Right atrium auricular region (tissue), 2 donors: ENCODE results near the gene ZNF296. TPM values are rescaled to one million over a fixed set of nuclear protein-coding genes. Genes with fewer than 3 reads are reported as not detected.

ENCODE experiments used
- DNase-seq: peaks from one replicate; pipeline ENCODE4 v3.0.0-alpha.2; 2019; ENCODE audit warnings: low spot score
- H3K27ac ChIP-seq, 2 donors: fragments of 200-600 bp; sonication (generic); 1 replicate in 1 of 2; 2 replicates in 1 of 2; pipeline ENCODE4 v1.5.1; 2016 to 2019
- H3K27me3 ChIP-seq, 2 donors: fragments of 200-600 bp; sonication (generic); one replicate each; pipeline versions ENCODE4 v1.5.1 to v1.6.0; 2017 to 2019
- H3K36me3 ChIP-seq: fragments of 200-600 bp; sonication (generic); one replicate; pipeline ENCODE4 v1.5.1; 2016
- H3K4me1 ChIP-seq, 2 donors: fragments of 200-600 bp; sonication (generic); one replicate each; pipeline versions ENCODE4 v1.5.1 to v1.6.0; 2017 to 2019
- H3K4me3 ChIP-seq, 2 donors: fragments of 200-600 bp; sonication (generic); 1 replicate in 1 of 2; 2 replicates in 1 of 2; pipeline ENCODE4 v1.5.1; 2017 to 2019; ENCODE audit warnings: mild to moderate bottlenecking in 1 of 2, moderate library complexity in 1 of 2
- H3K9me3 ChIP-seq, 2 donors: fragments of 200-600 bp; sonication (generic); one replicate each; pipeline ENCODE4 v1.5.1; 2019
- CTCF ChIP-seq, 2 donors: fragments of 200-600 bp; sonication (generic); IDR thresholded peaks; one replicate each; pipeline ENCODE4 v1.5.1; 2019; ENCODE audit warnings: antibody characterized with exemption in 2 of 2
- total RNA-seq, 2 donors: library from RNA; depleted of rRNA; stranded (reverse); fragments of >200 nt; gene quantifications; one replicate each; pipeline ENCODE4 v1.1.0, GENCODE V29; 2016

The ZNF296 gene
- total RNA-seq, 2 donors from 2014 or later = 0.43 TPM; not detected in 1

GRCh38 chr19:45094137-45094536, 17.9 kb upstream of the ZNF296 start:
- no peak for TF ChIP-seq CTCF (IDR thresholded peaks at IDR 0.05)
- H3K4me3 ChIP-seq = peak overlapping the region; percentile 69 to 97
- H3K27me3 ChIP-seq = no peaks in the 10 kb centered on the region
- H3K36me3 ChIP-seq = peaks cover 8% of the 10 kb centered on the region
- H3K27ac ChIP-seq = peak overlapping the region in 1 of 2 donors; percentile 85
- DNase-seq = no peak
- H3K4me1 ChIP-seq = peaks cover 0 to 70% of the 10 kb centered on the region in 2 donors
- no peaks in the 10 kb centered on the region for H3K9me3 ChIP-seq

GRCh38 chr19:45092747-45093678, 16.7 kb upstream of the ZNF296 start, which contains the start of gene PPP1R37:
Gene PPP1R37 (plus strand): TSS chr19:45093179. CDS start chr19:45093326, 147 bp downstream.
- Histone ChIP-seq H3K27ac (peak within 1 kb of the TSS; percentile 85 to 88), H3K9me3 (no peaks in the 10 kb centered on the region), H3K27me3 (no peaks in the 10 kb centered on the region), H3K4me3 (peak within 1 kb of the TSS; percentile 69 to 97), H3K36me3 (peaks cover 8% of the 10 kb centered on the region), H3K4me1 (peaks cover 0 to 59% of the 10 kb centered on the region in 2 donors)
- DNase-seq = peak; percentile 94
- peak; percentile 19 to 53 for TF ChIP-seq CTCF (IDR thresholded peaks at IDR 0.05)

GRCh38 chr19:45091031-45091923, 15.0 kb upstream of the ZNF296 start:
- H3K27me3 ChIP-seq = no peaks in the 10 kb centered on the region
- H3K9me3 ChIP-seq = no peaks in the 10 kb centered on the region
- TF ChIP-seq CTCF (IDR thresholded peaks at IDR 0.05) = no peak
- H3K27ac ChIP-seq = peak overlapping the region; percentile 85 to 88
- peak; percentile 98 for DNase-seq
- peak overlapping the region; percentile 69 to 97 for H3K4me3 ChIP-seq
- H3K36me3 ChIP-seq = peaks cover 8% of the 10 kb centered on the region
- peaks cover 0 to 41% of the 10 kb centered on the region in 2 donors for H3K4me1 ChIP-seq

- no peak for DNase-seq
- no peak for TF ChIP-seq CTCF (IDR thresholded peaks at IDR 0.05)
- Histone ChIP-seq H3K4me3 (peak overlapping the region in 1 of 2 donors; percentile 97), H3K36me3 (peaks cover 8% of the 10 kb centered on the region), H3K27ac (no peak overlapping the region), H3K27me3 (no peaks in the 10 kb centered on the region), H3K4me1 (peaks cover 0 to 34% of the 10 kb centered on the region in 2 donors), H3K9me3 (no peaks in the 10 kb centered on the region)
Measured at GRCh38 chr19:45090606-45091005, 14.3 kb upstream of the ZNF296 start.

GRCh38 chr19:45090034-45090433, 13.8 kb upstream of the ZNF296 start:
- Histone ChIP-seq H3K9me3 (no peaks in the 10 kb centered on the region), H3K4me1 (peaks cover 0 to 29% of the 10 kb centered on the region in 2 donors), H3K36me3 (peaks cover 8% of the 10 kb centered on the region), H3K27me3 (no peaks in the 10 kb centered on the region), H3K27ac (no peak overlapping the region), H3K4me3 (no peak overlapping the region)
- no peak for TF ChIP-seq CTCF (IDR thresholded peaks at IDR 0.05)
- DNase-seq = no peak
